ENCODE data around the gene IFT80. TPM values are rescaled to one million over a fixed set of nuclear protein-coding genes. Genes with fewer than 3 reads are reported as not detected.

The IFT80 gene
- total RNA-seq, 1 donor from 2014 or later = 10.2 TPM

DNA sequence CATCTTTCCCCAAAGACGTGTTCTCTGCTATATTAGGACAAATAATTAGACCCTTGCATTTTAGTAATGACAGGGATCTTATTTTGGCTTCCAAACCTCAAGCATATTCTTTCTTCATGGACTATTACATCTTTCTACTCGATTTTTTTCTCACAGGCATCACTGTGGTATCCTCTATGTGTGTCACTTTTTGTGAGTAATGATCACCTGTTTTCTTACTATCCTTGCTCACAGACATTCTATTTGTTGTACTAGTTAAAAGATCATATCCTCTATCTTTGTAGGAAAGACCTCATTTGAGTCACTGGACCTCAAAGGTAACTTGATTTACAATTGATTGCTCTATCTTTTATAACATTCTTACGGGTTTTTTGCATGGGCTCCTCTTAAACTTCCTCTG, 167.0 kb downstream of the IFT80 start:
- DNase-seq (ENCODE audit: low spot score in 2 of 2) = no peak
- H3K27ac ChIP-seq = no peak overlapping the region
- TF ChIP-seq, protein P1, sequence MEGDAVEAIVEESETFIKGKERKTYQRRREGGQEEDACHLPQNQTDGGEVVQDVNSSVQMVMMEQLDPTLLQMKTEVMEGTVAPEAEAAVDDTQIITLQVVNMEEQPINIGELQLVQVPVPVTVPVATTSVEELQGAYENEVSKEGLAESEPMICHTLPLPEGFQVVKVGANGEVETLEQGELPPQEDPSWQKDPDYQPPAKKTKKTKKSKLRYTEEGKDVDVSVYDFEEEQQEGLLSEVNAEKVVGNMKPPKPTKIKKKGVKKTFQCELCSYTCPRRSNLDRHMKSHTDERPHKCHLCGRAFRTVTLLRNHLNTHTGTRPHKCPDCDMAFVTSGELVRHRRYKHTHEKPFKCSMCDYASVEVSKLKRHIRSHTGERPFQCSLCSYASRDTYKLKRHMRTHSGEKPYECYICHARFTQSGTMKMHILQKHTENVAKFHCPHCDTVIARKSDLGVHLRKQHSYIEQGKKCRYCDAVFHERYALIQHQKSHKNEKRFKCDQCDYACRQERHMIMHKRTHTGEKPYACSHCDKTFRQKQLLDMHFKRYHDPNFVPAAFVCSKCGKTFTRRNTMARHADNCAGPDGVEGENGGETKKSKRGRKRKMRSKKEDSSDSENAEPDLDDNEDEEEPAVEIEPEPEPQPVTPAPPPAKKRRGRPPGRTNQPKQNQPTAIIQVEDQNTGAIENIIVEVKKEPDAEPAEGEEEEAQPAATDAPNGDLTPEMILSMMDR (IDR thresholded peaks at IDR 0.05) = no peak
- no peak overlapping the region for H3K4me3 ChIP-seq
- H3K27me3 ChIP-seq = no peaks in the 10 kb centered on the region
- H3K9me3 ChIP-seq = no peaks in the 10 kb centered on the region
- no peaks in the 10 kb centered on the region for H3K36me3 ChIP-seq
- intact Hi-C loops (cut with DNase I) = no loop called here
- no peaks in the 10 kb centered on the region for H3K4me1 ChIP-seq

DNA sequence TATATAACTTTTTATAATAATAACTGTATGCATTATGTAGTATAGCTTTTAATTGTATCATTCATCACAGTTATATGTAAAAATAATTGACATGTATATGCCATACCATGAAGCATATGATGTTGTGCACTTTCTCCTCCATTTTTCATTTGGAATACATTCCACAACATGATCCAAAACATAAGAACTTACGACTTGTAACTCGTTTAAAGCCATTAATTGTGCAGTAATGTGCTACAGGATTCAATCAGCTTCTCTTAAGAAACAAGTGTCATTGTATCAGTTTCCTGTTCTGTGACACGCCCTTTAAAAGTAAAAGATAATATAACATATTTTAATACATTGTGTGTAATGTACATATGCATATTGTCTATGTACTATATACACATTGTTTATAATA, 171.6 kb downstream of the IFT80 start:
- Histone ChIP-seq H3K4me1 (peaks cover 8% of the 10 kb centered on the region in 2 donors), H3K9me3 (no peaks in the 10 kb centered on the region), H3K36me3 (no peaks in the 10 kb centered on the region), H3K27ac (no peak overlapping the region), H3K4me3 (no peak overlapping the region), H3K27me3 (no peaks in the 10 kb centered on the region)
- DNase-seq (ENCODE audit: low spot score in 2 of 2) = no peak
- TF ChIP-seq, protein P1 (IDR thresholded peaks at IDR 0.05) = no peak
- intact Hi-C loops (cut with DNase I) = no loop called here

DNA sequence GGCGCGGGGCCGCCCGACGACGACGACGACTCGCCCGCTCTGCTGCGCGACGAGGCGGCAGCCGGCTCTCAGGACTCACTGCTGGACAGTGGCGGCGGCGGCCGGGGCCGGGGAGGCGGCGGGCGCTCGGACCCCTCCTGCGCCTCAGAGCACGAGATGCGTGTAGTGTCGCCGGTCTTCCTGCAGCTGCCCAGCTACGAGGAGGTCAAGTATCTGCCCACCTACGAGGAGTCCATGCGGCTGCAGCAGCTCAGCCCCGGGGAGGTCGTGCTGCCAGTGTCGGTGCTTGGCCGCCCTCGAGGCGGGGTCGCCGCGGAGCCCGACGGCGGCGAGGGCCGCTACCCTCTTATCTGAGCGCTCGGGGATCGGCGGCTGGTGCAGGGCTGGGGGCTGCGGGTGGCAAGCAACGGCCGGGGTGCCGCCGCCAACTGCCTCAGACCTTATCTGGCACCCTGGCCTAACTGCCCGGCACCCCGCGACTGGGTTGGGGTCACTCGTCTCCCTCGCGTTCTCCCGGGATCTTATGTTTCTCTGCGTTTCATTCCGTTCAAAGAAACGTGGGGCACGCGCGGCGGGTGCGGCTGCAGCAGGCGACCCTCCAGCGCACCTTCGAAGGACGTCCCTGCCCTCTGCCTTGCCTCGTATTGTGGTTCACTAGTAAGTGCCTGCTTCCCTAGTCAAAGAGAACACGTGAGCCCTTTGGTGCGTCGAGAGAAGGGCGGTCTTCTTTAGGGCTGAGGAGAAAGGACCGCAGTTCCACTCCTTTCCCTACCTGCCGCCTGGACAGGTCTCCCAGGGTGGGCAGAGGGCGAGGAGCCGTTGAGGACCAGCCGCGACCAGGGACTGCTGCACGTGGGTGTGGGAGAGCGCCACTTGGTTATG, 172.8 kb downstream of the IFT80 start:
- H3K27ac ChIP-seq = no peak overlapping the region
- H3K4me1 ChIP-seq = peaks cover 8% of the 10 kb centered on the region in 2 donors
- no peaks in the 10 kb centered on the region for H3K36me3 ChIP-seq
- H3K4me3 ChIP-seq = peak overlapping the region; percentile 68 to 83
- H3K9me3 ChIP-seq = no peaks in the 10 kb centered on the region
- no peak for DNase-seq (ENCODE audit: low spot score in 2 of 2)
- H3K27me3 ChIP-seq = no peaks in the 10 kb centered on the region
- intact Hi-C loops (cut with DNase I) = no loop called here
- TF ChIP-seq, protein P1 (IDR thresholded peaks at IDR 0.05) = no peak

DNA sequence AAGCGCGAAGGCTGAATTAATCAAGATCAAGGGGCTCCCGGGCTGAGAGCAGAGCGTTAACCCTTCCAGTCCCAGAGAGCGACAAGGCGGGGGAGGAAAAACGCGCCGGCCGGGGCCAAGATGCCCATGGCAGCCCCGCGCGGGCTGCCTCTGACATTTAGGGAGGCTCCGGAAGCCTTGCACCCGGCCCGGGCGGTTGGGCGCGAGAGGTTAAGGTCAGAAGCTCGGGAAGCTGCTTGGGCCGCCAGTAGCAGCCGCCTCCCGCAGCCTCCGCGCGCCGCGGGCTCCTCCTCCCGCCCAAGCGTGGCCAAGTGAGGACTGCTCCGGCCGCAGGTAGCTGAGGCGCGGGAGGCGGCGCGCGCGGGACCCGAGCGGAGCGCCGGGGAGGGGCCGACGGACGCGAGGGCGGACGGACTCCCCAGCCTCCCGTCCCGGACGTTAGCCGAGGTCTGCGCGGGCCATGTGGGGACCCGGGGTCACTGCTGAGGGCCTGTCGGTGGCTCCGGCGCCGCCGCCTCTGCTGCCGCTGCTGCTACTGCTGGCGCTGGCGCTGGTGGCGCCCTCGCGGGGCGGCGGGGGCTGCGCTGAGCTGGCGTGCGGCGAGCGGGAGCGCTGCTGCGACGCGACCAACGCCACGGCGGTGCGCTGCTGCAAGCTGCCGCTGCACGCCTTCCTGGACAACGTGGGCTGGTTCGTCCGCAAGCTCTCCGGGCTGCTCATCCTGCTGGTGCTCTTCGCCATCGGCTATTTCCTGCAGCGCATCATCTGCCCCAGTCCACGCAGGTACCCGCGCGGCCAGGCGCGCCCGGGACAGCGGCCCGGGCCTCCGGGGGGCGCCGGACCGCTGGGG, 173.6 kb downstream of the IFT80 start, which contains the start of gene C3orf80:
C3orf80 (plus strand) TSS at position 247 of the 850 bp plus-strand sequence; CDS start at position 461, 214 bp downstream.
- peaks cover 8% of the 10 kb centered on the region in 2 donors for H3K4me1 ChIP-seq
- H3K4me3 ChIP-seq = peak within 1 kb of the TSS; percentile 68 to 83
- H3K9me3 ChIP-seq = no peaks in the 10 kb centered on the region
- no peaks in the 10 kb centered on the region for H3K27me3 ChIP-seq
- TF ChIP-seq, protein P1 (IDR thresholded peaks at IDR 0.05) = no peak
- H3K36me3 ChIP-seq = no peaks in the 10 kb centered on the region
- DNase-seq (ENCODE audit: low spot score in 2 of 2) = peak in 1 of 2 donors; percentile 69
- H3K27ac ChIP-seq = no peak within 1 kb of the TSS
- intact Hi-C loops (cut with DNase I) = no loop called here

DNA sequence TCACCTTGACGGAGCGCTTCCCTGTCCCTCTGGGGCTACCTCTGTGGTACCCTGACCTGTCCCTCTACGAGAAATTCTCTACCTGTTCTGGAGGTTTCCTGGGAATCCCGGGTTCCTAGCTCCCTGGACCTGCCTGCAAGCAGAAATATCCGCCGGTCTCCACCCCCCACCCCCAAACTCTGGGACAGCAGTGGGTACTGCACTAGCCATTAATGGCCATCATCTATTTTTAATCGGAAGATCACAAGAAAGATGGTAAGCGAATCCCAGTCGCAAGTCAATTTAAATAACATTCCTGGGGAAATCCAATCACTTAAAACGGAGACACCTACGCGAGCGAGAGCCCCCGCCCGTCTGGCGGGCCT, 174.2 kb downstream of the IFT80 start:
- TF ChIP-seq, protein P1 (IDR thresholded peaks at IDR 0.05) = no peak
- Histone ChIP-seq H3K27ac (no peak overlapping the region), H3K4me1 (peaks cover 8% of the 10 kb centered on the region in 2 donors), H3K36me3 (no peaks in the 10 kb centered on the region), H3K9me3 (no peaks in the 10 kb centered on the region), H3K27me3 (no peaks in the 10 kb centered on the region), H3K4me3 (peak overlapping the region; percentile 68 to 83)
- DNase-seq (ENCODE audit: low spot score in 2 of 2) = no peak
- intact Hi-C loops (cut with DNase I) = loop anchor here (5.0 kb wide), 1 partner anchor 57 kb away; no protein-coding TSS in a partner anchor

Data from ascending aorta (tissue), 2 donors.